Hematopoietic multipotent progenitor cell treated with erythropoietin and hydrocortisone succinate and interleukin-3 and kit ligand, for 15 days (in vitro differentiated cells): ENCODE results near the gene KIFAP3.
A peak's percentile ranks its signal among the peaks of the same experiment; 100 is the strongest.
"Not testable (repeated sequence)": the region's sequence is repeated elsewhere in the genome, so short reads cannot be mapped to it uniquely, and the experiment has no call there.

ENCODE experiments used
- DNase-seq: peaks from one replicate; pipeline ENCODE4 v3.0.0-alpha.2; 2015; ENCODE audit warnings: low spot score

KIFAP3 gene

DNA sequence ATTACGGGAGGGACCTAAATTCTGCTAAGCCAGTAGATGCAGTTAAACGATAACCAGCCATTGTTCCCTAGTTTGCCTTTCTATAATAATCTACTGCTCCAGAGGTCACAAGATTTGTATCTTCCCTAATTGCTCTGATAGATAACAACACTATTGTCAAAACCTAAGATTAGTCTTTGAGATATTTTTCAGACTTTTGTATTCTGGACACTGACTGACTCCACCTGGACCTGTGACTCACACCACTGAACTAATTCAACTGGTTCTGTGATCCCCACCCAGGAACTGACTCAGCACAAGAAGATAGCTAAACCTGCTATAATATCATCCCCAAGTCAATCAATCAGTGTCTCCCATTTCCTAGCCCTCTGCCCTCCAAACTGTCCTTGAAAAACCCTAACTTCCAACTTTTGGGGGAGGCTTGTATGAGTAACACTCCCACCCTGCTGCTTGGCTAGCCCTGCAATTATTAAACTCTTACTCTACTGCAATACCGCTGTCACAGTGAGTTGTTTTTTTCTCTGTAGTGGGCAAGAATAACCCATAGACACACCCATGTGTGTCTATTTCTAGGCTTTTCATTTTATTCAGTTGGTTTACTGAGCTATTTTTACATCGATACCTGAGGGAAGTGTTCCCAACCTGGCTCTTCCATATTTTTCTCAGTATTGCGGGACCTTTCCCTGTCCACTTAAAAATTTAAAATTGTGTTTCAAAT is 11.2 kb downstream of the KIFAP3 start:
- DNase-seq = no peak

DNA sequence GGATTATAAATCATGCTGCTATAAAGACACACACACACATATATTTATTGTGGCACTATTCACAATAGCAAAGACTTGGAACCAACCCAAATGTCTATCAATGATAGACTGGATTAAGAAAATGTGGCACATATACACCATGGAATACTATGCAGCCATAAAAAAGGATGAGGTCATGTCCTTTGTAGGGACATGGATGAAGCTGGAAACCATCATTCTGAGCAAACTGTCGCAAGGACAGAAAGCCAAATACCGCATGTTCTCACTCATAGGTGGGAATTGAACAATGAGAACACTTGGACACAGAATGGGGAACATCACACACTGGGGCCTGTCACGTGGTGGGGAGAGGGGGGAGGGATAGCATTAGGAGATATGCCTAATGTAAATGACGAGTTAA is 12.8 kb downstream of the KIFAP3 start:
- not testable (repeated sequence) for DNase-seq

DNA sequence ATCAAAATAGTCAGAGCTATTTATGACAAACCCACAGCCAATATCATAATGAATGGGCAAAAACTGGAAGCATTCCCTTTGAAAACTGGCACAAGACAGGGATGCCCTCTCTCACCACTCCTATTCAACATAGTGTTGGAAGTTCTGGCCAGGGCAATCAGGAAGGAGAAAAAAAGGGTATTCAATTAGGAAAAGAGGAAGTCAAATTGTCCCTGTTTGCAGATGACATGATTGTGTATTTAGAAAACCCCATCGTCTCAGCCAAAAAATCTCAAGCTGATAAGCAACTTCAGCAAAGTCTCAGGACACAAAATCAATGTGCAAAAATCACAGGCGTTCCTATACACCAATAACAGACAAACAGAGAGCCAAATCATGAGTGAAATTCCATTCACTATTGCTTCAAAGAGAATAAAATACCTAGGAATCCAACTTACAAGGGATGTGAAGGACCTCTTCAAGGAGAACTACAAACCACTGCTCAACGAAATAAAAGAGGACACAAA is 14.4 kb downstream of the KIFAP3 start:
- not testable (repeated sequence) for DNase-seq

DNA sequence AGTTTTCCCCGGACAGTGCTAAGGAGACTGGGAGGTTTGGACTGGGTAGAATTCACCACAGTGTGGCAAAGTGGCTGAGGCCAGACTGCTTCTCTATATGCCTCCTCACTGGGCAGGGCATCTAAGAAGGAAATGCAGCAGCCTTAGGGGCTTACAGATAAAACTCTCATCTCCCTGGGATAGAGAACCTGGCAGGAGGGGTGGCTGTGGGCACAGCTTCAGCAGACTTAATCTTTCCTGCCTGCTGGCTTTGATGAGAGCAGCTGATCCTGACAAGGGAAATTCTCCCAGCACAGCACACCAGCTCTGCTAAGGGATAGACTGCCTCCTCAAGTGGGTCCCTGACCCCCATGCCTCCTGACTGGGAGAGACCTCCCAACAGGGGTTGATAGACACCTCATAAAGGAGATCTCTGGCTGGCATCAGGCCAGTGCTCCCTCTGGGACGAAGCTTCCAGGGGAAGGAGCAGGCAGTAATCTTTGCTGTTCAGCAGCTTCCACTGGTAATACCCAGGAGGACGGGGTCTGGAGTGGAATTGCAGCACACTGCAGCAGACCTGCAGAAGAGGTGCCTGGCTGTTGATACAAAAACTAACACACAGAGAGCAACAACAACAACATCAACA is 25.2 kb downstream of the KIFAP3 start:
- no peak for DNase-seq

DNA sequence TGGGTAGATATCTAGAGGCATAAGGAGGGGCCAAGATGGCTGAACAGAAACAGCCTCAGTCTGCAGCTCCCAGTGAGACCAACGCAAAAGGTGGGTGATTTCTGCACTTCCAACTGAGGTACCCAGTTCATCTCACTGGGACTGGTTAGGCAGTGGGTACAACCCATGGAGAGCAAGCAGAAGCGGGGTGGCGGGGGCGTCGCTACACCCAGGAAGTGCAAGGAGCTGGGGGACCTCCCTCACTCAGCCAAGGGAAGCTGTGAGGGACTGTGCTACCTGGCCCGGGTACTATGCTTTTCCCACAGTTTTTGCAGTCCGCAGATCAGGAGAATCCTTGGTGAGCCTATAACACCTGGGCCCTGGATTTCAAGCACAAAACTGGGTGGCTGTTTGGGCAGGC is 26.0 kb downstream of the KIFAP3 start:
- DNase-seq = no peak

DNA sequence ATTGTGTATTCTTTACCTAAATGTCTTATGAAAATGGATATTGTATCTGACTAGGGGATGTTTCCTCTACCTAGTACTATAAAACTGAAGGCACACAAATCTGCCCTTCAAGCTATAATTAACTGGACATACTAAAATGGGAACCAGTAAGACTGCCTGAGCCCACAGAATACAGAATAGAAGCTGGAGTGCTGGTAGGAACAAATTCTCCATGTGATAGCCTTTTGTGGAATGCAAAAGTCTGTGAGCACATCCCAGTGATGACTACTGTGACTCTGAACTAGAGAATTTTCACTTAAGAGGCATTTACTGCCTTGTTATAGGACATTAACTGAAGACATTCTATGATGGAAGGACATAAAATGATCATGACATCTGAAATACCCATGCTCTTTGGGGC is 30.3 kb downstream of the KIFAP3 start:
- no peak for DNase-seq

DNA sequence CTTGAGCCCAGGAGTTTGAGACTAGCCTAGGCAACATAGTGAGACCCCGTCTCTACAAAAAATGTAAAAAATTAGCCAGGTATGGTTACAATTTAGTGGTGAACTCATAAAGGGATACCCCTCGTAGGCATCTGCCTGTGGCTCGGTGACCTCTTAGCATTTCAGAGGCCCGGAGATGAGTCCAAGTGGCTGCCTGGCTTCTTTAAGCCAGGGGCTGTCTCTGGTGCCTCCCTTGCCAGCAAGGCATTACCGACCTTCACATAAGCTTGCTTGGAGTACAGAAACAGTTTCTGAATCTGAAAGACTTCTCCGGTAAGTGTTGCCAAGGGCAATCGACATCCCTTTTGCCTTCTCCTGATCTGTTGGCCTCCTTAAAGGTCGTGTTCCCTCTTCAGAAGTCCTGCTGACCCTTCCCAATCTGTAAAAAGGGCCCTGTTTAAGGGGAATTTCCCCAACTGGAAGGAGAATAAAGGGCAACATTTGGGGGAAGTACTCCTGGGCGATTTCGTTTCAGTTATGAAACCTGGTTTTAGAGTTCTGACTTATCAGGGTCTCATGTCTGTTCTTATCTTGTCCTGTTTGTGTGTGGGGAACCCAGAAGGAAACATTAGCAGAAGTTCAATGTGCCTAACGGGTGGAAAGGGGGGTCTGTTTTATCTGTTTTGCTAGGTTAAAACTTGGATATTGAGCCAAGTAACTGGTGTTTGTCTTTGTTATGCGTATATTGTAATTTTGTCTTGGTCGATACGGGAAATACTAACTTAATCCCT is 32.9 kb downstream of the KIFAP3 start:
- DNase-seq = no peak

DNA sequence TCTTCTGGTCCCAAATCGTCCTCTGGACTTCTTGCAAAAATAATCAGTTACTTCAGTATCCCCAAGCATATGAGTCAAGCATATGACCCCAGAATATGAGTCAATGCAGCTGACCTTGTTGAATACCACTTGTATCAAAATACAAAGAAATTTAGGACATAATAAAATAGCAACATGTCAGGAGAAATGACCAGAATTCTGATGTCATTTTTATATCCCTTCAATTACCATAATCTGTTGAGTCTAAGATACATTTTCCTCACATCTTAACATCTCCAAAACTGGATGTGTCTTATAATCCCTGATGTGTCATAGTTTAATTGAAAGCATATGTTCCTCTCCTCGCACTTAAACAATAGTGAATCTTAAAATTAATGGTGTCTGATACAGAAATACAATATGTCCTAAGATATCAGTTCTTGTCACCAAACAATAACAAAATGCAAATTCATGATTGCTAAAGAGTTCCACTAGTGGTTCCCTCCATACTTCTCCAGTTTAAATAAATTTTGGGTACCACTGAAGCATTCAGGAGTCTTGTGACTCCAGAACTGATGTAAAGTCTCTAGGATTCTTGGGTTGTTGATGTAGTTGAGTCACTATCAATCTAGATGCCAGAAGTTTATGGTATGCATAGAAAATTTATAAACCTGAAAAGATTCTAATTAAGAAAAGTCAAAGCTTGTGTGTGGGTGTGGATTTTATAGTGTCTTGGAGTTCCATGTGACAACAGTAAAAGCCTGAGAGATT is 41.8 kb downstream of the KIFAP3 start:
- DNase-seq = no peak

DNA sequence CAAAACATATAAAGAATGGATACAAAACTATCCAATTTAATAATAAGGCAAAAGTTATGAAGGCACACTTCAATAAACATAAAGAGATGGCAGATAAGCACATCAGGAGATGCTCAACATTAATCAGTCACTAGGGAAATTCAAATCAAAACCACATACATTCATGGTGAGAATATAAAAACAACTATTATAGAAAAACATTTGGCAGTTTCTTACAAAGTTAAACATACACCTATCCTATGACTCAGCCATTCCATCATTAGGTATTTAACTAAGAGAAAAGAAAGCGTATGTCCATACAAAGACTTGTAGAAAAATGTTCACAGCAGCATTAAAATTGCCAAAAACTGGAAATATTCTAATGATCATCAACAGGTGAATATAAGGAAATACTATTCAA is 44.3 kb downstream of the KIFAP3 start:
- DNase-seq = no peak

DNA sequence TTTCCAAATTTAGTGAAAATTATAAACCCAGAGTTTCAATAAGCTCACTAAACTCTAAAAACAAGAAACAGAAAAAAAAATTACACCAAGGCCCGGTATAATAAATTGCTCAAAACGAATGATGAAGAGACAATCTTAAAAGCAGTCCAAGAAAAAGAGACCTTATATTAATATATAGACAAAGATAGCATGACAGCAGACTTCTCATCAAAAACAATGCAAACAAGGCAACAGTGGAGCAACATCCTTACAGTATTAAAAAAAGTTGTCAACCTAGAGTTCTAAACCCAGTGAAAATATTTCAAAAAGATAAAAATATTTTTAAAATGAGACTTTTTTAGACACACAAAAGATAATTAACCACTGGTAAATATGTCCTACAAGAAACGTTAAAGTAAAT is 46.7 kb downstream of the KIFAP3 start:
- DNase-seq = no peak

DNA sequence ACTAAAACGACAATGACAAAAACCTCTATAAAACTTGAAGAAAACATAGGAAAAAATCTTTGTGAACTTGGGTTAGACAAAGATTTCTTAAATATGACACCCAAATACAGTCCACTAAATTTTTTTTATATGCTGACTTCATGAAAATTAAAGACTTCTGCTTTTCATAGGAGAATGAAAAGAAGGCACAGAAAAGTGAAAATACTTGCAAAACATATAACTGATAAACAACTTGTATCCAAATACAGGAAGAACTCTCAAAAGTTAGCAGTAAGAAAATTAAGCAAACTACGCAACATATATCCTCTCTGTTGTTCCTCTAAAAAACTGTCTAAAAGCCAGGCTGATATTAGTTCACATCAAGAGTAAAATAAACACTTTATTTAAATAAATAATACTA is 53.6 kb downstream of the KIFAP3 start:
- DNase-seq = no peak

DNA sequence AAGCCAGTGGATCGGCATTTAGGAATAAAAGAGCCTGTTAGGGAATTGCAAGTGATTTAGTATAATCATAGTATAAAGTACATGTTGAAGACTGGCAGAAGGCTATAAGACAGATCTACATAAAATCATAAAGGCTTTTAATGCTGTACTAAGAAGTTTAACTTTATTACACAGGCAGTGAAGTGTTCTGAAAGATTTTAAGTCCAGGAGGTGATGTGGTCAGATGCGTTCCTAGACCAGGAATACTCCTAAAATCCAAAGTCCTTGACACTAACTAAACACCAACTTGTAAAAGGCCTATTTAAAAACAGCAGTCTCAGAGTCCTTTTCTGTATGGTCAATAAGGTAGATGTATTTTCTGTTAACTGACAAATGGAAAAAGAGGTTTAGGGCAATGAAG is 57.0 kb downstream of the KIFAP3 start:
- no peak for DNase-seq

DNA sequence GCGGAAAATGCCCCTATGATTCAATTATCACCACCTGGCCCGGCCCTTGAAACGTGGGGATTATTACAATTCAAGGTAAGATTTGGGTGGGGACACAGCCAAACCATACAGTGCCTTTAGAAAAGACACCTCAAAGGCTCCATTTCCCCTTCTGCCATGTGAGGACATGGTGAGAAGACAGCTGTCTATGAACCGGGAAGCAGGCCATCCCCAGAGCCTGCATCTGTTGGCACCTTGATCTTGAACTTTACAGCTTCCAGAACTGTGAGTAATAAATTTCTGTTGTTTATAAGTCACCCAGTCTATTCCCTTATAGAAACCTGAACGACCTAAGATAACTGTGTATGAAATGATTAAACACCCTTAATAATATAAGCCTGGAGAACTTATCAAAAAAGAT is 61.6 kb downstream of the KIFAP3 start:
- no peak for DNase-seq

DNA sequence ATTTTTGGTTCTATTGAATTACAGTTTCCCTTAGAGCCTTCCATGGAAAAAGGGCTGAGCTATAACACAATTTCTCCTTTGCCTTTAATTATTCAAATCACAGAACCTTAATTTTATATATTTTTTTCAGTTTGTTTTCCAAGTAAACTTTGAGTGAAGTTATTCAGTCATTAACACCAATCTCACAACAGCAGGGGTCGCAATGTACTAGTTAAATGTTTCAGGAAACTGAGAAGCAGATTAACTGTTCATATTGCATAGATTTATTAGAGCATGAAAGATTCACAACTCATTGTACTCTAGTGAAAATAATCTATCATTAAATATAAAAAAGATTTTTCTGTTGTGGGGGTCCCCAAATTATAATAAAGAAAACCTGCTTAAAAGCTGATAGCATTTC is 64.1 kb downstream of the KIFAP3 start:
- peak; percentile 48 for DNase-seq

DNA sequence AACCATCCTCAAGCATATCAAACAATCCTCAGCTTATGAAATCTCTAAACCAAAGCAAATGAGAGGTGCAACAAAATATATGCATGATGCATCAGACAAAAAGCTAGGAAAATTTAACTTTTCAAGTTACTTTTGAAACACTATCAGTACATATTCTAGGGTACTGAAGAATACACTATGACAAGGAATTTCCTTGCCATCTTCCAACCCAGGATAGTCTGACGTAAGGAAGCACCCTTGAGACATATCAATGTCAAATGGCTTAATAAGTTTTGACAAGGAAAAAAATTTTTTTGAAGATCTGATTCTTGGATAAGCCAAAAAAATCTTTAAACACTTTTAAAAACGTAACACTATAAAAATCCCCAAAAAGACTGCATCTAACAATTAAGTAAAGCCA is 64.9 kb downstream of the KIFAP3 start:
- DNase-seq = no peak

DNA sequence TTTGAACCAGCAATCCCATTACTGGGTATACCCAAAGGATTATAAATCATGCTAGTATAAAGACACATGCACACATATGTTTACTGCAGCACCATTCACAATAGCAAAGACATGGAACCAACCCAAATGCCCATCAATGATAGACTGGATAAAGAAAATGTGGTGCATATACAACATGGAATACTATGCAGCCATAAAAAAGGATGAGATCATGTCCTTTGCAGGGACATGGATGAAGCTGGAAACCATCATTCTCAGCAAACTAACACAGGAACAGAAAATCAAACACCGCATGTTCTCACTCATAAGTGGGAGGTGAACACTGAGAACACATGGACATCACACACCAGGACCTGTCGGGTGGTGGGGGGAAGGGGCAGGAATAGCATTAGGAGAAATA is 65.8 kb downstream of the KIFAP3 start:
- DNase-seq = not testable (repeated sequence)

DNA sequence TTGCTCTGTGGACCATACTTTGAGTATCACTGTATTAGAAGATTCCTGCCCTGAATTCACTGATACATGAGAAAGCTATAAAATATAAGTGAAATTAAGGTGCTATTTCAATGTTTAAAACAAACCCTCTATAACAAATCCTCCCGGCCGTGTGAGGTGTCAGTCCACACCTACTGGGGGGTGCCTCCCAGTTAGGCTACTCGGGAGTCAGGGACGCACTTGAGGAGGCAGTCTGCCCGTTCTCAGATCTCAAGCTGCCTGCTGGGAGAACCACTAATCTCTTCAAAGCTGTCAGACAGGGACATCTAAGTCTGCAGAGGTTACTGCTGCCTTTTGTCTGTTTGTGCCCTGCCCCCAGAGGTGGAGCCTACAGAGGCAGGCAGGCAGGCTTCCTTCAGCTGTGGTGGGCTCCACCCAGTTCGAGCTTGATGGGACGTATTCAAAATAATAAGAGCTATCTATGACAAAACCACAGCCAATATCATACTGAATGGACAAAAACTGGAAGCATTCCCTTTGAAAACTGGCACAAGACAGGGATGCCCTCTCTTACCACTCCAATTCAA is 71.1 kb downstream of the KIFAP3 start:
- DNase-seq = not testable (repeated sequence)

DNA sequence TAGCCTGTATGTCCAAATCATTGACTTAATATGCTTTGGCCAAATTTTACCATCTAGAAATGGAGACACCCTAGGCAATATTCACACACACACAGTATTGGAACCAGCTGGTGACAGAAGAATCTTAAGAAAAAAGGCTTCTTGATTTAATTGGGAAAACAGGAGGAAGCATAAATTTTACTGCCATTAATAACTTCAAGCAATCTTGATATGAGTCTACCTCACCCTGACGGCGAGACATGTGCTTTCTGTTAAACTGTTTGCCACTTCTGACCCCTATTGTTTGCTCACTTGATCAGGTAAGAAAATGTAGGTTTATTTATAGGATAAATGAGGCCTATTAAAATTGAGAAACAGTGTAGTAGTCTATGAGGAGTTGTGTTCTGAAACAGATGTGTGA is 73.2 kb downstream of the KIFAP3 start:
- DNase-seq = no peak

DNA sequence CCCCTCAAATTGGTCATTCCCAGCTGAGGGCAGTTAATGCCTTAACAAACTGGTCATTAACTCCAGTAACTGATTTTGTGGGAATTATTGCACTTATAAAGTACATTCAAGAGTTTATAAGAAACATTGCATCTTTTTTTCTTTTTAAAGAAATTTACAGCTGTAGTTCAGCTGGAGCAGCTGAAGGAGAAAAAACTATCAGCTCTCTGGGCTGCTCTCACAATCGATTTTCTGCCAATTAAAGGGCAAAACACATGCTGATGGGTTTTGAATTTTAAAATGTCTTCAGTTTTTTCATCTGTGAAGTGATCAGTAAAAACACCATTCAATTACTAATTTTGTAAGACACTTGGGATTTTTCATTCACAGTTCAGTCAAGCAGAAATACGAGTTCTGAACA is 74.7 kb downstream of the KIFAP3 start:
- DNase-seq = no peak

DNA sequence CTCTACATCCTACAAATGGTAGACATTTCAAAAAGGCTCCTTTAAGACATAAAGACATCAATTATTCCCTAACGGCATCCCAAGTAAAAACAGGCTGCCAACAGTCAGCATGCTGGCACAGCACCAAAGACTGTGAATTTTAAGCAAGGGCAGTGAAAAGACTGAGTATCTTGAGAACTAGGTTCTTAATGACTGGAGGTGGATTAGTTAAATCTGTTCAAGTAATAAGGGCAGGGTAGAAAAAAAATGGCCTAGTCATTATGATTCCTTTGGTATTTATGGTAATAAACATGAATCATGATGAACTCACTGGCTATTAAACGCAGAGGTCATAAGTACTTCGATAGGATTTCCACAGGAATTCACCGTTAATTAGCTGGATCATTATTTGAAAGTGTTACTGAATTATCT is 75.2 kb downstream of the KIFAP3 start:
- DNase-seq = no peak

DNA sequence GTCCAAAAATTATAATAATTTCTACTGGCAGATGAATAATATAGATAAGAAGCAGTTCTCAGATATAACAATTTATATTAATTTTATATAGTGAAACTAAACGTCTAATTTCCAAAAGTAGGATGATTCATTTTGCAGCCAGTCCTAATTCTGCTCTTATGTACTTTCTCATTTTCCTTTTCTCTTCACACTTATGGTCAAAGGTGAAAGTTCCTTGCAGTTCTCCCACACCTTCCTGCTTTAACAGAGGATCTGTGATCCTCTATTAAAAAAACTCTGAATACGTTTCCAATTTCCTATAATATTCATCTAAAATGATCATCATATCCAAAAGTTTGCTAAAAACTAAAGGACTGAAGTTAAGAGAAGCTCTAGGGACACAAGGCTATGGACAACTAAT is 78.5 kb downstream of the KIFAP3 start:
- no peak for DNase-seq

DNA sequence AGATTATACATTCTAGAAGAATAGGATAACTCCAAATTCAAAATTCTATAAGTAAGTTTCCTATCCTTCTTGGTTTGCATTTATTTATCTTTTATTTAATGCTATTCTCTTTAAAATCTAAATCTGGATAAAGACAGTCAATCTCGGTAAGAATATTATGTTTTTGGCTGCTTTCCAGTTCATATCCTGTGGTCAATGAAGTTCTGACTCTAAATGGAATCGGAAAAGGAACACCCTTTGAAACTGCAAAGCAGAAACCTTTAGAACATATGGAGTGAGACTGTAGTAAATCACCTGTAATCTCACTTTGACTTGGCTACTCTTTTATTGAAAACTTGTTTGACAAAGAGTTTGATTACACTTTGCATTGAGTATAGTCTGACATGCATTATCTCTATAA is 85.2 kb downstream of the KIFAP3 start:
- no peak for DNase-seq
